GM12878 (cell line): ENCODE measurements around the gene EPB41L2. TPM values are rescaled to one million over a fixed set of nuclear protein-coding genes. Genes with fewer than 3 reads are reported as not detected.
A peak's percentile ranks its signal among the peaks of the same experiment; 100 is the strongest.

Experiments
- ATAC-seq: fragments of 200-7000 bp; cut with Tn5 transposase; 3 replicates; pipeline ENCODE4 v1.9.1; 2020; ENCODE audit warnings: mild to moderate bottlenecking, moderate library complexity
- BruUV-seq: library from RNA; stranded (reverse); fragments of 400-500 nt; replicated peaks from 2 replicates; lab custom pipeline; 2021; lab: Mats Ljungman, UMichigan
- CTCF ChIA-PET: fragments of 300-600 bp; sonication (Branson Sonifier 250); formaldehyde crosslinking; extraction: SDS; loops from one replicate; lab custom pipeline; 2021; ENCODE audit warnings: inconsistent platforms; lab: Yijun Ruan, JAX
- POLR2A ChIA-PET: fragments of 350-600 bp; formaldehyde crosslinking; extraction: SDS; loops from one replicate; lab custom pipeline; 2021; ENCODE audit warnings: inconsistent platforms; lab: Charles Lee
- RAD21 ChIA-PET: fragments of 300-600 bp; sonication (Branson Sonifier 250); formaldehyde crosslinking; loops from one replicate; lab custom pipeline; 2023; ENCODE audit warnings: antibody characterized with exemption; ENCODE audit not compliant: unreplicated experiment; lab: Charles Lee
- SMC1A ChIA-PET: fragments of 300-600 bp; sonication (Branson Sonifier 250); formaldehyde crosslinking; loops from one replicate; lab custom pipeline; 2023; ENCODE audit not compliant: unreplicated experiment, uncharacterized antibody; lab: Charles Lee
- DNase-seq: peaks from one replicate; pipeline ENCODE4 v3.0.0-alpha.2; 2011; ENCODE audit warnings: low read depth, low spot score
- FAIRE-seq: peaks from 3 replicates; lab custom pipeline; 2011; peaks lifted over from hg19 to GRCh38; lab: Jason Lieb, UNC
- H2AFZ ChIP-seq: 2 replicates; pipeline ENCODE4 v1.6.0; 2011; ENCODE audit warnings: low read depth, low read length, control low read depth; ENCODE audit not compliant: control insufficient read depth
- H3K27ac ChIP-seq: 2 replicates; pipeline ENCODE4 v1.5.1; 2011; ENCODE audit warnings: control low read depth; ENCODE audit not compliant: control insufficient read depth, insufficient read depth
- H3K27me3 ChIP-seq, 2 experiments: replicated peaks in 1 of 2; 2 replicates each; pipeline versions ENCODE4 v1.6.0 to v1.6.1; 2011; ENCODE audit warnings: low read length in 1 of 2; ENCODE audit not compliant: control insufficient read depth in 2 of 2, insufficient read depth in 2 of 2
- H3K36me3 ChIP-seq, 2 experiments: 2 replicates each; pipeline ENCODE4 v1.5.1; 2011; ENCODE audit warnings: low read length in 1 of 2; ENCODE audit not compliant: control insufficient read depth in 2 of 2, insufficient read depth in 2 of 2
- H3K4me1 ChIP-seq: 2 replicates; pipeline ENCODE4 v1.6.1; 2011; ENCODE audit warnings: mild to moderate bottlenecking, low read length, moderate library complexity, mixed read lengths; ENCODE audit not compliant: control insufficient read depth, insufficient read depth
- H3K4me2 ChIP-seq: 2 replicates; pipeline ENCODE4 v1.6.0; 2011; ENCODE audit warnings: control low read depth; ENCODE audit not compliant: control insufficient read depth, insufficient read depth
- H3K4me3 ChIP-seq: fragments of 200-600 bp; sonication (generic); 2 replicates; pipeline ENCODE4 v1.5.1; 2016
- H3K79me2 ChIP-seq: 2 replicates; pipeline ENCODE4 v1.6.0; 2011; ENCODE audit warnings: low read length; ENCODE audit not compliant: control insufficient read depth, insufficient read depth
- H3K9ac ChIP-seq: 2 replicates; pipeline ENCODE4 v1.8.0; 2011; ENCODE audit warnings: low read length, control low read depth, mixed read lengths; ENCODE audit not compliant: control insufficient read depth, insufficient read depth
- H3K9me3 ChIP-seq: replicated peaks from 3 replicates; pipeline ENCODE4 v1.5.1; 2011; ENCODE audit warnings: mild to moderate bottlenecking, low read length; ENCODE audit not compliant: control insufficient read depth, insufficient read depth
- H4K20me1 ChIP-seq: 2 replicates; pipeline ENCODE4 v1.6.0; 2011; ENCODE audit not compliant: control insufficient read depth, insufficient read depth
- JUNB ChIP-seq: IDR thresholded peaks from 2 replicates; pipeline ENCODE4 v1.6.1; 2016; ENCODE audit warnings: antibody characterized with exemption, mild to moderate bottlenecking
- POLR2AphosphoS2 ChIP-seq: IDR thresholded peaks from 2 replicates; pipeline ENCODE4 v1.6.1; 2011; ENCODE audit warnings: low read depth, mild to moderate bottlenecking, low read length, improper control_type of control experiment, moderate library complexity
- PRDM15 ChIP-seq: fragments of 450-650 bp; formaldehyde crosslinking; IDR thresholded peaks from 2 replicates; pipeline ENCODE4 v1.4.0; 2020; ENCODE audit warnings: mild to moderate bottlenecking, moderate library complexity
- SMARCA5 ChIP-seq: fragments of 450-650 bp; IDR thresholded peaks from 2 replicates; pipeline ENCODE4 v1.6.1; 2017; ENCODE audit warnings: mild to moderate bottlenecking
- WGBS: methylation state at CpG from one replicate; pipeline ENCODE4 v1.1.6; 2016; ENCODE audit warnings: low lambda C conversion rate; ENCODE audit not compliant: insufficient replicate concordance, insufficient coverage; ENCODE audit errors: missing lambda C conversion rate; 5-methylcytosine and 5-hydroxymethylcytosine counted together
- in situ Hi-C: fragments of 300-500 bp; cut with MboI; formaldehyde crosslinking; loops from 9 replicates; pipeline ENCODE4 v1.14.3; 2018; ENCODE audit warnings: mixed read lengths
- intact Hi-C: fragments of 100-400 bp; cut with micrococcal nuclease; formaldehyde crosslinking; loops from one replicate; pipeline ENCODE4 v1.14.2; 2022; ENCODE audit not compliant: unreplicated experiment
- polyA plus RNA-seq, 11 experiments: library from polyadenylated mRNA; depleted of rRNA in 4 of 11; unstranded in 6 of 11; stranded (reverse) in 5 of 11; fragments of >200 nt; fragmentation: Nextera tagmentation in 4 of 11; fragmentation: Illumina TruSeq in 1 of 11; extraction: Ambion mirVana in 4 of 11; extraction: Trizol in 1 of 11; gene quantifications; 1 replicate in 1 of 11; 2 replicates in 10 of 11; pipeline versions ENCODE4 v1.2.1 to v1.2.3, GENCODE V29; 2011 to 2016; ENCODE audit warnings: inconsistent platforms in 2 of 11, missing spikeins in 2 of 11, low read depth in 1 of 11
- total RNA-seq, 4 experiments: library from RNA; depleted of rRNA in 3 of 4; stranded (reverse); fragments of >200 nt in 3 of 4; fragmentation: Illumina TruSeq in 1 of 4; extraction: Trizol in 1 of 4; gene quantifications; 2 replicates each; pipeline versions ENCODE4 v1.2.1 to v1.2.3, GENCODE V29; 2013 to 2021
- TF ChIP-seq, protein P1 (sequence below): fragments of 450-650 bp; IDR thresholded peaks from 2 replicates; pipeline ENCODE4 v1.6.1; 2017; ENCODE audit warnings: mild to moderate bottlenecking, low read depth, inconsistent platforms; ENCODE audit not compliant: poor library complexity, severe bottlenecking

The EPB41L2 gene
- total and polyA plus RNA-seq, 10 of the 15 experiments (the other 5 are each of a cell fraction or from before 2014, with no cell fraction given) = 7.4 to 41.6 (median 19.0) TPM

- no peaks in the 10 kb centered on the region for H4K20me1 ChIP-seq
- peaks cover 8% of the 10 kb centered on the region for H3K4me1 ChIP-seq
- in situ Hi-C loops = no loop called here
- WGBS = 70% methylated on average over 4 of the region's 5 CpGs
- H3K4me3 ChIP-seq = no peak overlapping the region
- DNase-seq = no peak
- intact Hi-C loops = loop anchor here (5.0 kb wide), 1 partner anchor 97 kb away; the partner anchor contains the start of gene EPB41L2
- TF ChIP-seq POLR2AphosphoS2 (no peak), JUNB (peak; percentile 67), SMARCA5 (no peak), PRDM15 (CRISPR knock-in tag) (no peak)
- TF ChIP-seq, protein P1, sequence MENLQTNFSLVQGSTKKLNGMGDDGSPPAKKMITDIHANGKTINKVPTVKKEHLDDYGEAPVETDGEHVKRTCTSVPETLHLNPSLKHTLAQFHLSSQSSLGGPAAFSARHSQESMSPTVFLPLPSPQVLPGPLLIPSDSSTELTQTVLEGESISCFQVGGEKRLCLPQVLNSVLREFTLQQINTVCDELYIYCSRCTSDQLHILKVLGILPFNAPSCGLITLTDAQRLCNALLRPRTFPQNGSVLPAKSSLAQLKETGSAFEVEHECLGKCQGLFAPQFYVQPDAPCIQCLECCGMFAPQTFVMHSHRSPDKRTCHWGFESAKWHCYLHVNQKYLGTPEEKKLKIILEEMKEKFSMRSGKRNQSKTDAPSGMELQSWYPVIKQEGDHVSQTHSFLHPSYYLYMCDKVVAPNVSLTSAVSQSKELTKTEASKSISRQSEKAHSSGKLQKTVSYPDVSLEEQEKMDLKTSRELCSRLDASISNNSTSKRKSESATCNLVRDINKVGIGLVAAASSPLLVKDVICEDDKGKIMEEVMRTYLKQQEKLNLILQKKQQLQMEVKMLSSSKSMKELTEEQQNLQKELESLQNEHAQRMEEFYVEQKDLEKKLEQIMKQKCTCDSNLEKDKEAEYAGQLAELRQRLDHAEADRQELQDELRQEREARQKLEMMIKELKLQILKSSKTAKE = no peak
- no peak for FAIRE-seq
- CTCF ChIA-PET = interaction anchor here (0.9 to 1.2 kb wide), 2 partner anchors 96 to 1475 kb away, joined by 3 to 4 read pairs; no protein-coding TSS in a partner anchor
- no peaks in the 10 kb centered on the region for H3K27me3 ChIP-seq
- peak; percentile 54 for ATAC-seq
- H3K4me2 ChIP-seq = 0 out of 2 replicates have a peak overlapping the region, but pooled peaks have one; percentile 0
- RAD21 ChIA-PET = interaction anchor here (0.9 kb wide), 1 partner anchor 80 kb away, joined by 4 read pairs; no protein-coding TSS in a partner anchor
- no peaks in the 10 kb centered on the region for H3K36me3 ChIP-seq
- H3K27ac ChIP-seq = no peak overlapping the region
- H2AFZ ChIP-seq = no peak overlapping the region
- BruUV-seq = no TSS peak
- peaks cover 5% of the 10 kb centered on the region for H3K79me2 ChIP-seq
- no peak overlapping the region for H3K9ac ChIP-seq
- POLR2A ChIA-PET = no interaction called here
- SMC1A ChIA-PET = interaction anchor here (1.1 to 1.3 kb wide), 4 partner anchors 10 to 152 kb away, joined by 3 to 4 read pairs (median 3); no protein-coding TSS in a partner anchor
- H3K9me3 ChIP-seq = no peaks in the 10 kb centered on the region
Observed at GRCh38 chr6:130964808-130965604, 98.0 kb downstream of the EPB41L2 start.
